H1 (cell line): ENCODE measurements around the gene DHX9. TPM values are rescaled to one million over a fixed set of nuclear protein-coding genes. Genes with fewer than 3 reads are reported as not detected.

Experiments
- CTCF ChIA-PET: fragments of 300-600 bp; sonication (Branson Sonifier 250); formaldehyde crosslinking; loops from one replicate; lab custom pipeline; 2021; ENCODE audit not compliant: partially characterized antibody; lab: Charles Lee
- POLR2A ChIA-PET: fragments of 300-600 bp; sonication (Branson Sonifier 250); formaldehyde crosslinking; loops from one replicate; lab custom pipeline; 2021; ENCODE audit warnings: inconsistent platforms; ENCODE audit not compliant: partially characterized antibody; lab: Charles Lee
- DNase-seq, 2 experiments: peaks; one replicate each; pipeline versions ENCODE4 v3.0.0 to v3.0.0-alpha.2; 2010 to 2022; ENCODE audit warnings: low spot score in 2 of 2, low read depth in 1 of 2, mixed read lengths in 1 of 2
- FAIRE-seq: peaks from 2 replicates; lab custom pipeline; 2011; peaks lifted over from hg19 to GRCh38; lab: Jason Lieb, UNC
- H2AFZ ChIP-seq: 2 replicates; pipeline ENCODE4 v1.8.1; 2012; ENCODE audit warnings: low read length, inconsistent platforms
- H2AK5ac ChIP-seq: 2 replicates; pipeline ENCODE4 v1.6.1; 2013; ENCODE audit warnings: low read depth, low read length
- H2BK120ac ChIP-seq: replicated peaks from 2 replicates; pipeline ENCODE3; 2013; ENCODE audit warnings: low read depth, low read length, inconsistent platforms
- H2BK12ac ChIP-seq: 2 replicates; pipeline ENCODE4 v1.6.1; 2013; ENCODE audit warnings: low read depth, low read length
- H2BK15ac ChIP-seq: 2 replicates; pipeline ENCODE4 v1.6.1; 2013; ENCODE audit warnings: low read length
- H2BK20ac ChIP-seq: 2 replicates; pipeline ENCODE4 v1.6.1; 2013; ENCODE audit warnings: low read length
- H2BK5ac ChIP-seq: 2 replicates; pipeline ENCODE4 v1.6.1; 2013; ENCODE audit warnings: low read depth, low read length
- H3K14ac ChIP-seq: 2 replicates; pipeline ENCODE4 v1.6.1; 2013; ENCODE audit warnings: inconsistent platforms; ENCODE audit not compliant: insufficient read length
- H3K18ac ChIP-seq: 2 replicates; pipeline ENCODE4 v1.6.1; 2013; ENCODE audit warnings: low read length; ENCODE audit errors: extremely low read depth
- H3K23ac ChIP-seq: 2 replicates; pipeline ENCODE4 v1.6.1; 2013; ENCODE audit warnings: inconsistent platforms; ENCODE audit not compliant: insufficient read length
- H3K23me2 ChIP-seq: 2 replicates; pipeline ENCODE4 v1.6.1; 2013; ENCODE audit warnings: low read depth, low read length
- H3K27ac ChIP-seq: 2 replicates; pipeline ENCODE4 v1.6.1; 2011; ENCODE audit warnings: low read depth, low read length, inconsistent platforms
- H3K27me3 ChIP-seq, 4 experiments: replicated peaks in 1 of 4; 1 replicate in 1 of 4; 2 replicates in 3 of 4; pipeline versions ENCODE4 v1.6.1 to v1.8.1; 2011 to 2013; ENCODE audit warnings: low read length in 3 of 4, mild to moderate bottlenecking in 3 of 4, inconsistent platforms in 2 of 4, mixed read lengths in 2 of 4, moderate library complexity in 1 of 4; ENCODE audit not compliant: control insufficient read depth in 3 of 4, insufficient read depth in 3 of 4; ENCODE audit errors: extremely low read depth in 1 of 4
- H3K36me3 ChIP-seq, 4 experiments: 2 replicates each; pipeline versions ENCODE4 v1.6.1 to v1.8.1; 2011 to 2013; ENCODE audit warnings: mild to moderate bottlenecking in 4 of 4, low read length in 3 of 4, moderate library complexity in 2 of 4, control low read depth in 1 of 4, inconsistent platforms in 1 of 4; ENCODE audit not compliant: insufficient read depth in 4 of 4, control insufficient read depth in 2 of 4
- H3K4ac ChIP-seq: replicated peaks from 2 replicates; pipeline ENCODE3; 2013; ENCODE audit warnings: low read length, low read depth, mixed read lengths, inconsistent platforms; ENCODE audit not compliant: insufficient read length
- H3K4me1 ChIP-seq, 4 experiments: replicated peaks in 1 of 4; 1 replicate in 1 of 4; 2 replicates in 3 of 4; pipeline versions ENCODE4 v1.6.1 to v1.8.1; 2011 to 2013; ENCODE audit warnings: low read length in 3 of 4, inconsistent platforms in 2 of 4, mixed read lengths in 1 of 4; ENCODE audit not compliant: insufficient read depth in 4 of 4, control insufficient read depth in 3 of 4
- H3K4me2 ChIP-seq, 2 experiments: 2 replicates each; pipeline versions ENCODE4 v1.6.1 to v1.8.1; 2011 to 2013; ENCODE audit warnings: low read depth in 2 of 2, low read length in 2 of 2, control low read depth in 1 of 2, inconsistent platforms in 1 of 2, mild to moderate bottlenecking in 1 of 2; ENCODE audit not compliant: insufficient read depth in 1 of 2
- H3K4me3 ChIP-seq, 4 experiments: fragments of 200-600, 300-600 bp in 1 of 4; sonication (generic), shearing (Covaris generic), sonication (Bioruptor Twin) in 1 of 4; 2 replicates each; pipeline versions ENCODE4 v1.5.1 to v1.8.1; 2011 to 2016; ENCODE audit warnings: low read length in 4 of 4, low read depth in 3 of 4, control low read depth in 2 of 4, inconsistent platforms in 2 of 4, mild to moderate bottlenecking in 2 of 4, mixed read lengths in 1 of 4, moderate library complexity in 1 of 4; ENCODE audit not compliant: insufficient read depth in 2 of 4; ENCODE audit errors: extremely low read depth in 1 of 4
- H3K56ac ChIP-seq: replicated peaks from 2 replicates; pipeline ENCODE3; 2013; ENCODE audit warnings: low read depth, mild to moderate bottlenecking, mixed read lengths, low read length, inconsistent platforms; ENCODE audit not compliant: insufficient read length
- H3K79me1 ChIP-seq: 2 replicates; pipeline ENCODE4 v1.6.1; 2013; ENCODE audit warnings: low read depth, low read length, control low read depth
- H3K79me2 ChIP-seq, 2 experiments: 2 replicates each; pipeline versions ENCODE4 v1.6.1 to v1.8.1; 2012 to 2013; ENCODE audit warnings: low read length in 2 of 2, mild to moderate bottlenecking in 2 of 2, inconsistent platforms in 1 of 2; ENCODE audit not compliant: insufficient read depth in 2 of 2, control insufficient read depth in 1 of 2
- H3K9ac ChIP-seq, 4 experiments: replicated peaks in 1 of 4; 1 replicate in 1 of 4; 2 replicates in 3 of 4; pipeline versions ENCODE4 v1.6.1 to v1.8.1; 2011 to 2013; ENCODE audit warnings: low read depth in 3 of 4, low read length in 3 of 4, control low read depth in 2 of 4, mild to moderate bottlenecking in 2 of 4, moderate library complexity in 2 of 4, inconsistent platforms in 1 of 4; ENCODE audit errors: extremely low read depth in 1 of 4
- H3K9me3 ChIP-seq, 2 experiments: 2 replicates each; pipeline versions ENCODE4 v1.6.1 to v1.8.1; 2012 to 2013; ENCODE audit warnings: mild to moderate bottlenecking in 2 of 2, moderate library complexity in 2 of 2, control low read depth in 1 of 2, inconsistent platforms in 1 of 2, low read depth in 1 of 2, low read length in 1 of 2, mixed read lengths in 1 of 2; ENCODE audit not compliant: insufficient read depth in 2 of 2
- H4K20me1 ChIP-seq, 2 experiments: replicated peaks in 1 of 2; 2 replicates each; pipeline versions ENCODE3 to v1.8.1; 2011 to 2013; ENCODE audit warnings: inconsistent platforms in 2 of 2, low read length in 2 of 2, mild to moderate bottlenecking in 1 of 2; ENCODE audit not compliant: insufficient read depth in 2 of 2, control insufficient read depth in 1 of 2
- H4K5ac ChIP-seq: 2 replicates; pipeline ENCODE4 v1.6.1; 2013; ENCODE audit warnings: low read length, low read depth, mixed read lengths, inconsistent platforms; ENCODE audit not compliant: insufficient read length
- H4K8ac ChIP-seq: 2 replicates; pipeline ENCODE4 v1.8.0; 2013; ENCODE audit warnings: mild to moderate bottlenecking, moderate library complexity, low read length, inconsistent platforms; ENCODE audit not compliant: insufficient read depth; ENCODE audit errors: extremely low read depth
- H4K91ac ChIP-seq: replicated peaks from 2 replicates; pipeline ENCODE3; 2013; ENCODE audit warnings: low read length, mixed read lengths, inconsistent platforms; ENCODE audit not compliant: insufficient read length
- CHD1 ChIP-seq: IDR thresholded peaks from 2 replicates; pipeline ENCODE4 v1.6.1; 2012; ENCODE audit warnings: low read depth, low read length, improper control_type of control experiment
- EZH2 ChIP-seq: fragments of 200-600 bp; sonication (generic); IDR thresholded peaks from 2 replicates; pipeline ENCODE4 v1.7.1; 2012; ENCODE audit warnings: low read depth, mild to moderate bottlenecking, moderate library complexity, low read length, inconsistent platforms; ENCODE audit not compliant: severe bottlenecking
- MAFK ChIP-seq: IDR thresholded peaks from 2 replicates; pipeline ENCODE4 v1.6.1; 2012; ENCODE audit warnings: low read depth, mild to moderate bottlenecking, improper control_type of control experiment, low read length
- POLR2A ChIP-seq, 2 experiments: IDR thresholded peaks; 1 replicate in 1 of 2; 2 replicates in 1 of 2; pipeline ENCODE4 v1.6.1; 2011; ENCODE audit warnings: low read depth in 2 of 2, low read length in 2 of 2, mild to moderate bottlenecking in 2 of 2; ENCODE audit errors: control extremely low read depth in 1 of 2
- SP4 ChIP-seq: IDR thresholded peaks from 2 replicates; pipeline ENCODE4 v1.6.1; 2012; ENCODE audit warnings: low read length, inconsistent platforms
- WGBS, 2 experiments: shearing (Covaris generic) in 1 of 2; methylation state at CpG; one replicate each; pipeline versions ENCODE4 v1.1.6 to v1.1.7; 2013 to 2015; ENCODE audit warnings: low lambda C conversion rate in 2 of 2, mixed read lengths in 2 of 2, inconsistent platforms in 1 of 2, low coverage in 1 of 2, missing lambda C conversion rate in 1 of 2; ENCODE audit not compliant: insufficient replicate concordance in 2 of 2, insufficient coverage in 1 of 2, insufficient read length in 1 of 2; ENCODE audit errors: extremely low coverage in 1 of 2, missing lambda C conversion rate in 1 of 2; 5-methylcytosine and 5-hydroxymethylcytosine counted together
- polyA plus RNA-seq, 7 experiments: library from polyadenylated mRNA; depleted of rRNA in 3 of 7; stranded (reverse) in 5 of 7; unstranded in 2 of 7; fragments of >200 nt in 5 of 7; fragments of 200-250 nt in 2 of 7; gene quantifications; 1 replicate in 5 of 7; 2 replicates in 1 of 7; 4 replicates in 1 of 7; pipeline versions ENCODE4 v1.2.1 to v1.2.3, GENCODE V29; 2011 to 2013; ENCODE audit warnings: missing spikeins in 2 of 7, mixed read lengths in 2 of 7
- total RNA-seq: library from RNA; stranded (reverse); fragmentation: NEBNext Ultra II Directional; extraction: Animal tissue kit (Norgen Biotek cat#: 25700); gene quantifications from 2 replicates; pipeline ENCODE4 v1.2.1, GENCODE V29; 2021

DHX9 gene
- total and polyA plus RNA-seq, 2 of the 8 experiments (the other 6 are each of a cell fraction or from before 2014, with no cell fraction given), result 153 to 333 TPM

DNA sequence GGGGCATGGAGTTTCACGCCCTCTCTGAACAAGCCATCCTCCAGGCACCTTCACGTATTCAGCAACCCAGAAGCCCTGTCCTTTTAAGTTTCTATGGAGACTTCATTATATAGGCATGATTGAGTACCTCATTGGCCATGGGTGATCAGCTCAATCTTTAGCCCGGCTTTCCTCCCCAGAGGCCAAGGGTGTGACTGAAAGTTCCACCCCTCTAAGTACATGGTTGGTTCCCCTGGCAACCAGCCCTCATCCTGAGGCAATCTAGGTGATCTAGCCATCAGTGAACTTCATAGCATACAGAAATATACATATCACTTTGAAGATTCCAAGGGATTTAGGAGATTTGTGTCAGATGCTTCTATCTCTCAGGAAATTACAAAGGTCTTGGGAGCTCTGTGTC lies 21.3 kb upstream of the DHX9 start:
- FAIRE-seq, result no peak
- ChIA-PET CTCF (interaction anchor here (0.6 to 2.2 kb wide), 4 partner anchors 11 to 37 kb away, joined by 3 to 6 read pairs (median 4); no protein-coding TSS in a partner anchor), POLR2A (interaction anchor here (1.1 kb wide), 1 partner anchor 10 kb away, joined by 3 read pairs; no protein-coding TSS in a partner anchor)
- Histone ChIP-seq H2BK15ac (no peak overlapping the region), H2AFZ (no peak overlapping the region), H4K20me1 (no peaks in the 10 kb centered on the region), H4K5ac (no peak overlapping the region), H3K9me3 (no peaks in the 10 kb centered on the region), H2BK20ac (no peak overlapping the region), H2BK120ac (no peak overlapping the region), H3K56ac (no peak overlapping the region), H3K14ac (no peak overlapping the region), H3K4me3 (no peak overlapping the region), H3K27ac (no peak overlapping the region), H3K9ac (no peak overlapping the region), H3K27me3 (no peaks in the 10 kb centered on the region), H2BK5ac (no peak overlapping the region), H3K79me1 (no peaks in the 10 kb centered on the region), H3K23ac (no peak overlapping the region), H3K4me1 (no peaks in the 10 kb centered on the region), H3K4me2 (no peak overlapping the region), H4K8ac (no peak overlapping the region), H2AK5ac (no peak overlapping the region), H3K36me3 (no peaks in the 10 kb centered on the region; a peak in 1 of 8 replicates), H3K18ac (no peak overlapping the region), H3K23me2 (no peaks in the 10 kb centered on the region), H2BK12ac (no peak overlapping the region), H3K79me2 (no peaks in the 10 kb centered on the region), H4K91ac (no peak overlapping the region), H3K4ac (no peak overlapping the region)
- DNase-seq, result no peak
- WGBS, 2 experiments, result 87% methylated on average over 3 of the region's 3 CpGs; no CpG with 5 or more reads in 1 of the 2 experiments
- TF ChIP-seq EZH2 (no peak), POLR2A (IDR thresholded peaks at IDR 0.05; ENCODE audit: control extremely low read depth in 1 of 2, low read depth in 2 of 2, low read length in 2 of 2) (no peak), CHD1 (no peak), SP4 (no peak), MAFK (no peak)
